Astrocyte (in vitro differentiated cells and primary cell): ENCODE data around the gene LMX1B.

Experiments
- EZH2 ChIP-seq: IDR thresholded peaks from 2 replicates; pipeline ENCODE4 v1.6.1; 2012; ENCODE audit warnings: mild to moderate bottlenecking, low read length, inconsistent platforms; ENCODE audit not compliant: insufficient read depth
- TF ChIP-seq, protein P1 (sequence below): IDR thresholded peaks from 2 replicates; pipeline ENCODE4 v1.5.1; 2011; ENCODE audit warnings: low read depth, mild to moderate bottlenecking, inconsistent platforms, low read length, moderate library complexity; ENCODE audit not compliant: insufficient read depth

GRCh38 chr9:126743041-126743440 is 129.3 kb downstream of the LMX1B start:
- TF ChIP-seq, protein P1, sequence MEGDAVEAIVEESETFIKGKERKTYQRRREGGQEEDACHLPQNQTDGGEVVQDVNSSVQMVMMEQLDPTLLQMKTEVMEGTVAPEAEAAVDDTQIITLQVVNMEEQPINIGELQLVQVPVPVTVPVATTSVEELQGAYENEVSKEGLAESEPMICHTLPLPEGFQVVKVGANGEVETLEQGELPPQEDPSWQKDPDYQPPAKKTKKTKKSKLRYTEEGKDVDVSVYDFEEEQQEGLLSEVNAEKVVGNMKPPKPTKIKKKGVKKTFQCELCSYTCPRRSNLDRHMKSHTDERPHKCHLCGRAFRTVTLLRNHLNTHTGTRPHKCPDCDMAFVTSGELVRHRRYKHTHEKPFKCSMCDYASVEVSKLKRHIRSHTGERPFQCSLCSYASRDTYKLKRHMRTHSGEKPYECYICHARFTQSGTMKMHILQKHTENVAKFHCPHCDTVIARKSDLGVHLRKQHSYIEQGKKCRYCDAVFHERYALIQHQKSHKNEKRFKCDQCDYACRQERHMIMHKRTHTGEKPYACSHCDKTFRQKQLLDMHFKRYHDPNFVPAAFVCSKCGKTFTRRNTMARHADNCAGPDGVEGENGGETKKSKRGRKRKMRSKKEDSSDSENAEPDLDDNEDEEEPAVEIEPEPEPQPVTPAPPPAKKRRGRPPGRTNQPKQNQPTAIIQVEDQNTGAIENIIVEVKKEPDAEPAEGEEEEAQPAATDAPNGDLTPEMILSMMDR = no peak
- no peak for TF ChIP-seq EZH2
